Measurements from ENCODE around the gene CDC42BPG.

The CDC42BPG gene

DNA sequence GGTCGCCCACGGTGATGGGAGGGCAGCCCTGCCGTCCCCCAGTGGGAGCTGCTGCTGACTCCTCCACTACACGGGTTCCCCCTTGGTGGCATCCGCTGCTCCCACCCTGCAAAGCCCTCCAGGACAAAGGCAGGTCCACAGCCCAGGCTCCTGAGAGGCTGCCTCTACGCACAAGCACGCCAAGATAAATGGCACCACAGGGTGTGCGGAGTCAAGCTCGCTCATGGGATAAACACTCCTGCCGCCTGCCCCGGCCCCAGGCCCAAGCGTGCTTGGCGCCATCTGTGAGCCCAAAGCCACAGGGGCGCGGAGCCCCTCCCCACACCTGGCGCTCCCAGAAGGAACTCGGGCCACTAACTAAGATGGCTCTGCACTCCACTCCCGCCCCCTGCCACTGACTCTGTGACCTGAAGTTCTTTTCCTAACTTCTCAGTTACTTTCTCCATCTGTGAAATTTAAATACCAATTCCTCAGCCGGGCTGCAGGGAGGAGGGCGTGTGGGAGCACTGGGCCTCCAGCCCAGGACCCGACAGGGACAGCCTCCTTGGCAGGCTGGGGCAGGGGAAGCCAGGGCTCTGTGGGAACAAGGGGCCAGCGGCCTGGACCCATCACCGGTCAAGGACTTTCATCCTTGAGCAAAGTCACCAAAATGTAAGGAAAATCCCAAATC is 19.1 kb upstream of the CDC42BPG start:
- DNase-seq (ENCODE audit: low read depth), result no peak
- no peak overlapping the region for H3K4me3 ChIP-seq (ENCODE audit: control insufficient read depth, low read depth, low read length)
- TF ChIP-seq CTCF (conservative IDR thresholded peaks at IDR 0.05; ENCODE audit: control insufficient read depth, insufficient read depth, low read depth, low read length), result no peak

DNA sequence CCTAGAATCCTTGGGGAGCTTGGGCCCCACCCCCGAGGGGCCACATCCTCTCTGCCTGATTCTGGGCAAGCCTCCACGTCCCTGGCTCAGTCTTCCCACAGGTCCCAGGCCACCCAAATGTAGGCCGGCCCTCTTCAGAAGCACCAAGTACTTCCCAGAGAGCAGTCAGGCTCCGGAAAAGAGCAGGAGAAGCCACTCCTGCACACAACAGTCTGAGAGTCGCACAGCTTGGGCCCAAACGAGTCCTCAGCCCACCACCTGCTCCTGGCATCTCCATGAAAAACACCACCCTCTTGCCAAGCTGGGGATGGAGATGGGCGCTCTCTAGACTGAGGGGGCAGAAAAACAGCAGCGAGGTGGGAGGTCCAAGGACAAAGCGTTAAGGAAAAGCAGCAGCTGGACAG is 18.5 kb upstream of the CDC42BPG start:
- no peak for TF ChIP-seq CTCF (conservative IDR thresholded peaks at IDR 0.05; ENCODE audit: control insufficient read depth, insufficient read depth, low read depth, low read length)
- DNase-seq (ENCODE audit: low read depth), result no peak
- no peak overlapping the region for H3K4me3 ChIP-seq (ENCODE audit: control insufficient read depth, low read depth, low read length)

DNA sequence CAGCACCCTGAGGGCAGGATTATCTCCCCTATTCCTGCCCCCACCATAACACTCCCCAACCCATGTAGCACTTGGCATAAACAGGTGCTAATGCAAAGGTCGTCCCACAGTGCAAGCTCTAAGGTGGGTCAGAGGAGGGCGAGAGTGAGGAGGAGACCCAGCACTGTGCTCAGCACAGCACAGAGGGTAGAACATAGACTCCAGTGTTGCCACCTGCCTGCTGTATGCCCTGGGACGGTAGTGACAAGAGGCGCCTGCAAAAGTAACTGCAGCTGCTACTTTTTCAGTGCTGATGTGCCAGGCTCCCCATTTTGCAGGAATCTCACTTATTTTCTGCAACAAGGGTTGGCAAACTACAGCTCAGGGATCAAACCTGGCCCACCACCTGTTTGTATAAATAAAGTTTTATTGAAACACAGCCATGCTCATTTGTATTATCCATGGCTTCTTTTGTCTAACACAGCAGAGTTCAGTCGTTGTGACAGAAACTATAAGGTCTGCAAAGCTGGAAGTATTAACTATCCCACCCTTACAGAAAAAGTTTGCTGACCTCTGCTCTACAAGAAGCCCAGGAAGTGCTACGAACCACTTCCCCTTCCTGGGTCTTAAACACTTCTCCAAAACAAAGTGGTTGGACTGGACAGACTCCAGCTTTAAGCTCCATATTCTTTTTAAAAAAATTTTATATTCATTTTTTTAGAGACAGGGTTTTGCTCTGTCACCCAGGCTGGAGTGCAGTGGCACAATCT is 16.9 kb upstream of the CDC42BPG start:
- no peak for TF ChIP-seq CTCF (conservative IDR thresholded peaks at IDR 0.05; ENCODE audit: control insufficient read depth, insufficient read depth, low read depth, low read length)
- no peak overlapping the region for H3K4me3 ChIP-seq (ENCODE audit: control insufficient read depth, low read depth, low read length)
- DNase-seq (ENCODE audit: low read depth), result no peak

DNA sequence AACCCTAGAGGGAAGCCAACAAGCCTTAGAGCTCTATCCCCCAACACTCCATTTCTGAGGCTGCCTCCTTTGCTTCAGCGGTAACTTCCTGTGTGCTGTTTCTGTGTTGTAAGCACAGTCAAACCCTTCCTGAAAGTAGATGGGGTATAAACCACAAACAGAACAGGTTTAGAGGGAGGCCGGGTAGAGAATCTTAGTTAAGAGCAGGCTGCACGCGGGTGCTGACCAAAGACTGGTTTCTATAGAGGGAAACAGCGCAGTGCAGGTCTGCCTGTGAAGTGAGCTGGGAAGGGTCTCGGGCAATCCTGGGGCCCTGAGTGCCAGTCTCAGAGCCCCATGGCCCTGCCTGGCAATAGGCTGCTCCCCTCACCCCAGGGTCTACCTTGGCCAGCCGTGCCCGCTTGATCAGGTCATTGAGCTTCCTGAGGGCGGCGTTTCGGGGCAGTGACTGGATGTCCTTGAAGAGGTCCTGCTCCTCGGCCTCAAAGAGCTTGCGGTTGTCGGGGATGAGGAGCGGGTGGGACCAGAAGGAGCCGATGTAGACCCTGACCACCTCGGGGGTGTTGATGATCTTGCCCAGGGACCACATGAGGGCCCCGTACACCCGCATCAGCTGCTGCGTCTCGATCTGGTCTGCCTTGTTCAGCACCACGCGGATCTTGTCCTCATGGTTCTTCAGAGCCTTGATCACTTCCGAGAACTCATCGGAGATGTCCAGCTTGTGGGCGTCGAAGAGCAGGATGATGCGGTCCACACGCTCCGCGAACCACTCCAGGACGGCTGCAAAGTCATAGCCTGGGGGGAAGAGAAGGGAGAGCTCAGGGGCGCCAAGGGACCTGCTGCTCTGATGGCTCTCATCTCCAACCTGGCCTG is 15.3 kb upstream of the CDC42BPG start:
- no peak for TF ChIP-seq CTCF (conservative IDR thresholded peaks at IDR 0.05; ENCODE audit: control insufficient read depth, insufficient read depth, low read depth, low read length)
- no peak for DNase-seq (ENCODE audit: low read depth)
- H3K4me3 ChIP-seq (ENCODE audit: control insufficient read depth, low read depth, low read length), result no peak overlapping the region

DNA sequence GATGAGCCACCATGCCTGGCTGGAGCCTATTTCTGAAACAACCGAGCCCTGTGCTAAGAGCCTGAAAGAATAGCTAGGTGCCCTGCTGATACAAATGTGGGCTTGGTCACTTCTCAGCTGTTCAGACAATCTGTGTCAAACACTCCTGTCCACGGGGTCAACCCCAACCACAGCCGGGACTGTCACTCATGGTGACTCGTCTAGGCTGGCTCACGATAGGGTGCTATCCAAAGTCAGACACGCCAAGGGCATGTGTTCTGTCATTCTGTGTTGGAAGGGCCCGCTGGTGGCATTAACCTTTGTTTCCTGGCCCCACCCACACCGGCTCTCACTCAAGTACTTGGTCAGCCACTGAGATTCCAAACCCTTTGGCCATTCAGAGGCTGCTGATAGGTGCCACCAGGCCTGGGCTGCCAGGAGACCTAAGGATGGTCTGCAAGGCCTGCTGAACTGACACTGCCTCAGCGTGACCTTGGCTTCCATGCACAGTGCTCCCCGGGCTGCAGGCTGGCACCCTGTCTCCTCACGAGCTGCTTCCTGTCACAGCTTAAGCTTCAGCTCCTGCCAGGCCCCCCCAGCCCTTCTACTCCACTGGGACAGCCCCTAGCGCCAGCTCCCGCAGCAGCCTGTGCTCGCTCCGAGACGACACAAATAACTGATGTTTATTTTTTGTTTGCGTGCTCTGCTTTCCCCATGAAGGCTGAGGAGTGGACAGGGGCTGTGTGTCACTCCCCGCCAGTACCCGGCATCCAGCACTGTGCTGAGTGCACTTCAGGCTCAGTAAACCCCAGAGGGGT is 14.2 kb upstream of the CDC42BPG start:
- TF ChIP-seq CTCF (conservative IDR thresholded peaks at IDR 0.05; ENCODE audit: control insufficient read depth, insufficient read depth, low read depth, low read length), result no peak
- DNase-seq (ENCODE audit: low read depth), result no peak
- no peak overlapping the region for H3K4me3 ChIP-seq (ENCODE audit: control insufficient read depth, low read depth, low read length)

DNA sequence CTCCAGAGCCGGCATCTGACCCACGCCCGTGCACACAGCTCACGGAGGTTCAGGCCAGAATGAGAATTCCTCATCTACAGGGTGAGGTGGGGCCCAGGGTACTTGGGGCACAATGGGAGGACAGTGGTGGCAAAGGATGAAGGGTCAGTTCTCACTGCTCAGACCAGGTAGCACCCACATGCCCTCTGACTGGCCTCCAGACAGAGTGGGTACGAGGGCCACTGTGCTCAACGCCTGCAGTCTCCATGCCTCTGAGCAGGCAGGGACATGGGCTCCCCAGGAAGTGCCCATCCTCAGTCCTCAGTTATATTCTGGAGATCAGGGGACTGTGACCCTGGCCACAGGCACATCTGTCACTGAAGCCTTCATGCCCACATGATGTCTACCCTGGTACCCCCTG is 13.0 kb upstream of the CDC42BPG start:
- no peak overlapping the region for H3K4me3 ChIP-seq (ENCODE audit: control insufficient read depth, low read depth, low read length)
- no peak for TF ChIP-seq CTCF (conservative IDR thresholded peaks at IDR 0.05; ENCODE audit: control insufficient read depth, insufficient read depth, low read depth, low read length)
- DNase-seq (ENCODE audit: low read depth), result no peak
